ENCODE measurements around the gene HPD. TPM values are rescaled to one million over a fixed set of nuclear protein-coding genes. Genes with fewer than 3 reads are reported as not detected.

HPD gene
- total RNA-seq, 2 experiments from 2014 or later = not detected

Other genes starting within 250 kb of the HPD start
- gene ORAI1, start 232.3 kb downstream of the HPD start, total RNA-seq = 10 to 100 TPM; 41.6 to 43.2 TPM
- 1 to 10 TPM; 2.7 to 3.7 TPM for gene MORN3, start 189.2 kb downstream of the HPD start, total RNA-seq
- gene TMEM120B, start 146.1 kb downstream of the HPD start, total RNA-seq = 1 to 10 TPM; 8.8 to 9.5 TPM
- gene RHOF, start 65.2 kb downstream of the HPD start, total RNA-seq = 100 to 1,000 TPM; 136 to 141 TPM
- 10 to 100 TPM; 14.1 to 15.2 TPM for gene SETD1B, start 54.9 kb downstream of the HPD start, total RNA-seq
- 10 to 100 TPM; 60.7 to 64.1 TPM for gene PSMD9, start 29.9 kb upstream of the HPD start, total RNA-seq
- 1 to 10 TPM; 1.3 to 1.6 TPM for gene CFAP251, start 59.7 kb upstream of the HPD start, total RNA-seq
- gene BCL7A, start 163.0 kb upstream of the HPD start, total RNA-seq = 1 to 10 TPM; 3.6 to 4.0 TPM
- 10 to 100 TPM; 17.5 to 19.6 TPM for gene MLXIP, start 219.9 kb upstream of the HPD start, total RNA-seq